SK-N-SH (cell line): ENCODE measurements around the gene NDOR1. TPM values are rescaled to one million over a fixed set of nuclear protein-coding genes. Genes with fewer than 3 reads are reported as not detected.

Source experiments
- CTCF ChIA-PET: fragments of 300-600, 350-600 bp; formaldehyde crosslinking; extraction: SDS; loops from one replicate; lab custom pipeline; 2021; lab: Yijun Ruan, JAX
- POLR2A ChIA-PET: fragments of 350-600 bp; sonication (Branson Sonifier 250); formaldehyde crosslinking; extraction: SDS; loops from one replicate; lab custom pipeline; 2020; ENCODE audit warnings: antibody characterized with exemption, inconsistent platforms; lab: Yijun Ruan, JAX
- DNase-seq: peaks from one replicate; pipeline ENCODE4 v3.0.0; 2012
- H2AFZ ChIP-seq: fragments of 200-600 bp; sonication (generic); 2 replicates; pipeline ENCODE4 v1.8.1; 2016; ENCODE audit warnings: antibody characterized with exemption, mild to moderate bottlenecking, low read depth
- H3F3A ChIP-seq: fragments of 200-600 bp; sonication (generic); replicated peaks from 2 replicates; pipeline ENCODE3; 2016; ENCODE audit warnings: antibody characterized with exemption, mild to moderate bottlenecking; ENCODE audit not compliant: insufficient read depth
- H3K27ac ChIP-seq, 2 experiments: fragments of 200-500 bp in 1 of 2; fragments of 200-600 bp in 1 of 2; sonication (Bioruptor generic) in 1 of 2; sonication (generic), shearing (Covaris generic) in 1 of 2; 2 replicates each; pipeline versions ENCODE4 v1.5.1 to v1.6.1; 2014 to 2016; ENCODE audit warnings: low read depth in 2 of 2, inconsistent platforms in 1 of 2, low read length in 1 of 2, mild to moderate bottlenecking in 1 of 2, mixed read lengths in 1 of 2
- H3K27me3 ChIP-seq: fragments of 200-600 bp; sonication (generic), shearing (Covaris generic); 2 replicates; pipeline ENCODE4 v1.6.1; 2016; ENCODE audit warnings: mixed run types; ENCODE audit not compliant: insufficient read depth
- H3K36me3 ChIP-seq, 2 experiments: fragments of 200-500 bp in 1 of 2; fragments of 200-600 bp in 1 of 2; sonication (Bioruptor generic) in 1 of 2; sonication (generic) in 1 of 2; replicated peaks in 1 of 2; 2 replicates each; pipeline versions ENCODE3 to v1.5.1; 2014 to 2016; ENCODE audit warnings: low read length in 1 of 2, mild to moderate bottlenecking in 1 of 2; ENCODE audit not compliant: insufficient read depth in 2 of 2, control insufficient read depth in 1 of 2
- H3K4me1 ChIP-seq, 2 experiments: fragments of 200-500 bp in 1 of 2; fragments of 200-600 bp in 1 of 2; sonication (Bioruptor generic) in 1 of 2; sonication (generic), shearing (Covaris generic) in 1 of 2; 2 replicates each; pipeline versions ENCODE4 v1.5.1 to v1.6.1; 2014 to 2016; ENCODE audit warnings: low read depth in 1 of 2, low read length in 1 of 2, mixed run types in 1 of 2; ENCODE audit not compliant: insufficient read depth in 2 of 2, control insufficient read depth in 1 of 2
- H3K4me2 ChIP-seq: fragments of 200-600 bp; sonication (generic), shearing (Covaris generic); 2 replicates; pipeline ENCODE4 v1.6.1; 2017; ENCODE audit warnings: mixed run types
- H3K4me3 ChIP-seq, 2 experiments: fragments of 200-500 bp in 1 of 2; fragments of 200-600 bp in 1 of 2; sonication (Bioruptor generic) in 1 of 2; sonication (generic), shearing (Covaris generic) in 1 of 2; 2 replicates each; pipeline versions ENCODE4 v1.5.1 to v1.8.1; 2014 to 2016; ENCODE audit warnings: low read depth in 2 of 2, inconsistent platforms in 1 of 2, low read length in 1 of 2, mild to moderate bottlenecking in 1 of 2, mixed read lengths in 1 of 2, moderate library complexity in 1 of 2
- H3K79me2 ChIP-seq: fragments of 200-600 bp; sonication (generic); 2 replicates; pipeline ENCODE4 v1.8.1; 2017; ENCODE audit warnings: mild to moderate bottlenecking; ENCODE audit not compliant: insufficient read depth
- H3K9ac ChIP-seq: fragments of 200-600 bp; sonication (generic); 2 replicates; pipeline ENCODE4 v1.6.1; 2017; ENCODE audit warnings: mixed run types
- H3K9me2 ChIP-seq: fragments of 200-600 bp; sonication (generic); 2 replicates; pipeline ENCODE4 v1.6.1; 2017; ENCODE audit warnings: mixed run types
- H3K9me3 ChIP-seq: fragments of 200-600 bp; sonication (generic); 2 replicates; pipeline ENCODE4 v1.6.1; 2017; ENCODE audit warnings: mixed run types, mild to moderate bottlenecking, moderate library complexity
- H4K20me1 ChIP-seq: fragments of 200-600 bp; sonication (generic); 2 replicates; pipeline ENCODE4 v1.6.1; 2017; ENCODE audit warnings: mild to moderate bottlenecking, mixed run types; ENCODE audit not compliant: insufficient read depth
- CHD2 ChIP-seq: fragments of 150-350 bp; IDR thresholded peaks from 2 replicates; pipeline ENCODE4 v1.6.1; 2018; ENCODE audit warnings: low read length; ENCODE audit not compliant: partially characterized antibody
- ELF1 ChIP-seq: IDR thresholded peaks from 2 replicates; pipeline ENCODE4 v1.4.0; 2012
- EZH2phosphoT487 ChIP-seq: fragments of 200-600 bp; sonication (generic); IDR thresholded peaks from 2 replicates; pipeline ENCODE4 v1.6.1; 2017; ENCODE audit warnings: low read depth, mixed run types, mild to moderate bottlenecking, antibody characterized with exemption, moderate library complexity, borderline replicate concordance
- FOXM1 ChIP-seq: IDR thresholded peaks from 2 replicates; pipeline ENCODE4 v1.4.0; 2012; ENCODE audit warnings: low read depth, mild to moderate bottlenecking
- IRF3 ChIP-seq: fragments of 150-350 bp; IDR thresholded peaks from 2 replicates; pipeline ENCODE4 v1.6.1; 2016; ENCODE audit warnings: mild to moderate bottlenecking, low read depth, low read length
- JUND ChIP-seq: IDR thresholded peaks from 2 replicates; pipeline ENCODE4 v1.4.0; 2012
- MXI1 ChIP-seq: IDR thresholded peaks from 2 replicates; pipeline ENCODE4 v1.6.1; 2012; ENCODE audit warnings: mild to moderate bottlenecking, low read depth, low read length, improper control_type of control experiment
- NFIC ChIP-seq: IDR thresholded peaks from 2 replicates; pipeline ENCODE4 v1.4.0; 2012; ENCODE audit warnings: borderline replicate concordance
- POLR2AphosphoS5 ChIP-seq: IDR thresholded peaks from 2 replicates; pipeline ENCODE4 v1.6.1; 2012; ENCODE audit warnings: low read depth, low read length
- RAD21 ChIP-seq: IDR thresholded peaks from 2 replicates; pipeline ENCODE4 v1.6.1; 2012; ENCODE audit warnings: mild to moderate bottlenecking, low read length
- REST ChIP-seq: IDR thresholded peaks from 2 replicates; pipeline ENCODE4 v1.6.1; 2012; ENCODE audit warnings: mild to moderate bottlenecking, low read depth, low read length, moderate library complexity
- RXRA ChIP-seq: IDR thresholded peaks from 2 replicates; pipeline ENCODE4 v1.4.0; 2012; ENCODE audit warnings: low read depth, mild to moderate bottlenecking, borderline replicate concordance
- SIN3A ChIP-seq: IDR thresholded peaks from 2 replicates; pipeline ENCODE4 v1.6.1; 2012; ENCODE audit warnings: low read depth, mild to moderate bottlenecking, low read length, moderate library complexity, borderline replicate concordance
- SMC3 ChIP-seq: IDR thresholded peaks from 2 replicates; pipeline ENCODE4 v1.6.1; 2012; ENCODE audit warnings: low read depth, low read length, improper control_type of control experiment
- TEAD4 ChIP-seq: IDR thresholded peaks from 2 replicates; pipeline ENCODE4 v1.4.0; 2012; ENCODE audit warnings: mild to moderate bottlenecking, borderline replicate concordance; ENCODE audit not compliant: insufficient read depth
- USF2 ChIP-seq: fragments of 150-350 bp; IDR thresholded peaks from 2 replicates; pipeline ENCODE4 v1.6.1; 2017; ENCODE audit warnings: antibody characterized with exemption, low read length, low read depth, borderline replicate concordance
- YY1 ChIP-seq: IDR thresholded peaks from 2 replicates; pipeline ENCODE4 v1.4.0; 2012; ENCODE audit warnings: low read depth, mild to moderate bottlenecking
- WGBS: methylation state at CpG from one replicate; pipeline ENCODE4 v1.1.6; 2017; ENCODE audit warnings: low lambda C conversion rate; 5-methylcytosine and 5-hydroxymethylcytosine counted together
- polyA plus RNA-seq, 3 experiments: library from polyadenylated mRNA; depleted of rRNA; stranded (reverse); fragments of >200 nt; gene quantifications; 2 replicates each; pipeline ENCODE4 v1.2.3, GENCODE V29; 2012
- TF ChIP-seq, protein P1 (sequence below): fragments of 200-600 bp; sonication (generic); IDR thresholded peaks from 2 replicates; pipeline ENCODE4 v1.6.1; 2017; ENCODE audit warnings: antibody characterized with exemption, mild to moderate bottlenecking, moderate library complexity

The NDOR1 gene
- polyA plus RNA-seq, 1 of the 3 experiments (the other 2 are of a cell fraction) = 8.6 TPM

DNA sequence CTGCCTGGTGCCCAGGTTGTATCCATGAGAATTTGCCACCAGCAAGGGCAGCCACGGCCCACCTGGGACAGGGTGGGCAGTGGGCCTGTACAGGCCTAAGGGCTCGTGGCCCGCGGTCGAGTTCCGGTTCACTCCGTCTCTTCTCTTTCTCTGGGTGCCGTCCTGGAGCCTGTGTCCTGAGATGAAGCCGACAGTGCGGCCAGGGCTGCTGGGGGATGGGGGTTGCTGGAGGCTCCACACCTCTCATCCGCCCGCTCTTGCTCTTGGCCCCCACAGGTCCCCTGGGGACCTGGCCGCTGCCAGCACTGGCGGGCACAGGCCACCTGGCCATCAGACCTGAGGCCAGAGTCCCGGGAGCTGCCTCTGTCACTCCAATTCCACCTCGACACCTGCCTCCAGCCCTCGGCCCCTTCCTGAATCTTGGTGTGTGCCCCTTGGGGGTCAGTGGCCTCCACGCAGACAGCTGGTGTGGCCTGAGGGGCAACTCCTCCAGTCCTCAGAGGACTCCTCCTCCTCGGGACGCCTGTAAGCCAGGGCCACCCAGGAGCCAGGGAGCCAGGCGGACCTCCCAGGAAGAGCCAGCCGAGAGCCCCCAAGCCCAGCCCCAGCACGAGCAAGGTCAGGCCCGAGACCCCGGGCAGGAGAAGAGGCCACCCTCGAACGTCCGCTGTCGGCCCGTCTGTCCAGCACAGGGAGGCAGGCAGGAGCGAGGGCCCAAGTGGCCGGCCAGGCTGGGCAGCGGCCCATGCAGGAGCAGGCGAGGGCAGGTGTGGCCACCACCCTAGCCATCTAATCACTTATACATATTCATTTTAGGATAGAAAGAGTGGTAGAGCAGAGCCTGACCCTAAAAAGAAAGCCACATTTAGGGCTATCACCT lies 40.9 kb upstream of the NDOR1 start:
- no peak overlapping the region for H3K4me2 ChIP-seq
- H3K79me2 ChIP-seq = no peaks in the 10 kb centered on the region
- H3K4me1 ChIP-seq = peaks cover 0 to 3% of the 10 kb centered on the region in 2 experiments; a peak in 1 of 4 replicates
- H3K27me3 ChIP-seq = peaks cover 30% of the 10 kb centered on the region
- DNase-seq = no peak
- no peak overlapping the region for H2AFZ ChIP-seq
- CTCF ChIA-PET = no interaction called here
- no peak overlapping the region for H3K4me3 ChIP-seq
- no peak for TF ChIP-seq EZH2phosphoT487
- TF ChIP-seq FOXM1 = no peak
- no peak for TF ChIP-seq YY1
- no peak for TF ChIP-seq IRF3
- no peak for TF ChIP-seq SIN3A
- TF ChIP-seq, all 33 proteins: peak for 0
- 80% methylated on average over 30 of the region's 34 CpGs for WGBS
- no peaks in the 10 kb centered on the region for H3F3A ChIP-seq
- H3K9ac ChIP-seq = no peak overlapping the region
- no peaks in the 10 kb centered on the region for H3K36me3 ChIP-seq
- H3K9me3 ChIP-seq = no peaks in the 10 kb centered on the region
- POLR2A ChIA-PET = no interaction called here
- H3K9me2 ChIP-seq = no peaks in the 10 kb centered on the region
- no peak overlapping the region for H3K27ac ChIP-seq
- H4K20me1 ChIP-seq = no peaks in the 10 kb centered on the region

DNA sequence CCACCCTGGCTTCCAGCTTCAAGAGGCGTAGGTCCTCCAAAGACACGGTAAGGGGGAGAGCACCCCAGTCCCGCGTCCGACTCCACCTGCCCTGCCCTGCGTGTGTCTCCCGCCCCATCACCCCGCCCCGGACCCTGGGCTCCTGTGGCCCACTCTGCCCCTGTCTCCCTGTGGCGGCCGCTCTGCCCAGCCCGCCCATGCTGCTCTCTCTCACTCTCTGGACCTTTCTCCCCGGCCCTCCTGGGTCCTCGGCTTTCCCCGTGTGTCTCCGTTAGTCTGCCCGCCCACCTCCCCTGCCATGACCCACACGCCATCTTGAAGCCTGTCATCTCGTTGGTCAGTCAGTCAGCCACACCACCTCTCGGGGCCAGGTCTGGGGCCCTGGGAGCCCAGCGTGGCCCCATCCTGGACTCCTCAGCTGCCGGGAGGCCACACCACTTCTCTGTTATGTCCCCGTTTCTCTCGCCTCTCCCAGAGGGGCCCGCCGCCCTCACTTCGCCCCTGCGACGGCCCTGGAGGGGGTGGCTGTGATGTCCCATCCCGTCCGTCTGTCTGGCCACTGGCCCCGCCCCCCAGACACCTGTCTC lies 40.2 kb upstream of the NDOR1 start:
- Histone ChIP-seq H3K27me3 (peaks cover 37% of the 10 kb centered on the region), H3K36me3 (no peaks in the 10 kb centered on the region), H3K4me3 (no peak overlapping the region), H2AFZ (no peak overlapping the region), H3K9me3 (no peaks in the 10 kb centered on the region), H3K4me2 (no peak overlapping the region), H4K20me1 (no peaks in the 10 kb centered on the region), H3F3A (no peaks in the 10 kb centered on the region), H3K9ac (no peak overlapping the region), H3K4me1 (peaks cover 0 to 4% of the 10 kb centered on the region in 2 experiments; a peak in 1 of 4 replicates), H3K79me2 (no peaks in the 10 kb centered on the region), H3K27ac (no peak overlapping the region), H3K9me2 (no peaks in the 10 kb centered on the region)
- ChIA-PET POLR2A (no interaction called here), CTCF (no interaction called here)
- 83% methylated on average over 29 of the region's 32 CpGs for WGBS
- no peak for DNase-seq
- TF ChIP-seq JUND (no peak), TEAD4 (no peak), MXI1 (no peak), ELF1 (no peak), YY1 (no peak), CHD2 (no peak), NFIC (no peak), USF2 (no peak), RAD21 (no peak), SMC3 (no peak), REST (no peak), POLR2AphosphoS5 (no peak), RXRA (no peak)
- TF ChIP-seq, protein P1, sequence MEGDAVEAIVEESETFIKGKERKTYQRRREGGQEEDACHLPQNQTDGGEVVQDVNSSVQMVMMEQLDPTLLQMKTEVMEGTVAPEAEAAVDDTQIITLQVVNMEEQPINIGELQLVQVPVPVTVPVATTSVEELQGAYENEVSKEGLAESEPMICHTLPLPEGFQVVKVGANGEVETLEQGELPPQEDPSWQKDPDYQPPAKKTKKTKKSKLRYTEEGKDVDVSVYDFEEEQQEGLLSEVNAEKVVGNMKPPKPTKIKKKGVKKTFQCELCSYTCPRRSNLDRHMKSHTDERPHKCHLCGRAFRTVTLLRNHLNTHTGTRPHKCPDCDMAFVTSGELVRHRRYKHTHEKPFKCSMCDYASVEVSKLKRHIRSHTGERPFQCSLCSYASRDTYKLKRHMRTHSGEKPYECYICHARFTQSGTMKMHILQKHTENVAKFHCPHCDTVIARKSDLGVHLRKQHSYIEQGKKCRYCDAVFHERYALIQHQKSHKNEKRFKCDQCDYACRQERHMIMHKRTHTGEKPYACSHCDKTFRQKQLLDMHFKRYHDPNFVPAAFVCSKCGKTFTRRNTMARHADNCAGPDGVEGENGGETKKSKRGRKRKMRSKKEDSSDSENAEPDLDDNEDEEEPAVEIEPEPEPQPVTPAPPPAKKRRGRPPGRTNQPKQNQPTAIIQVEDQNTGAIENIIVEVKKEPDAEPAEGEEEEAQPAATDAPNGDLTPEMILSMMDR = no peak
